ENCODE measurements around the gene UBXN11. TPM values are rescaled to one million over a fixed set of nuclear protein-coding genes. Genes with fewer than 3 reads are reported as not detected.
A peak's percentile ranks its signal among the peaks of the same experiment; 100 is the strongest.

The UBXN11 gene
- total and polyA plus RNA-seq, 2 of the 13 experiments (the other 11 are each of a cell fraction or from before 2014, with no cell fraction given), result 9.3 to 10.4 TPM

DNA sequence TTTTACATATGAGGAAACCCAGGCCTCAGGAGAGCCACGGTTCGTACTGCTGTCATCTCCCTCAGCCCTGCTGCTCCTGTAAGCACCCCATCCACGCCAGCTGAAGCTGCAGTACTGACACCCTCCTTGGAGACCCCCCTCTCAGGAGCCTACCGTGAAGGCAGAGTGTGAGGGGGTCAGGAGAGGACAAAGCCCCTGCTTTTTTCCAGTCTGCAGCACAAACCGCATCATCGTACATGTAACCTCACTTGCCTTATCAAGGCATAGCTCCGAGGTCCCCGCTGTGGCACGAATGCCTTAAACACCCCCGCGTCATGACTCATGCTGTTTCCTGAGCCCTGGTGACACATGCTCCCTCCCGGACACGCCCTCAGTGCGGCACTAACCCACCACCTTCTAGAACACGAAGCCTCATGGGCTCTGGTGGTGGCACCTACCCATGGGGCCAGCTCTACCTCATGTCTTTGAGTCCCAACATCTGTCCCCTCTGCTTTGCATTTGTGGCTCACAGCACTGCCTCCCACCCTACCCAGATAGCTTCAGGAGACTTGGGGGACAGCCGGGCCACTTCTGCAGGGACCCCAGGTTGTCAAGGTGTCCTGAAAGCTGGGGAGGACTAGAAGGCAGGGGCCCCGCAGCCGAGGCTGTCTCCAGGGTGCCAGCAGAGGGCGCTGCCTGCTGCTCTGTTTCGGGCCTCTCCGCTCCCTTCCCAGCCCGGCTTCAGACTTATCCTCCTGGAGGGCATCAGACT, 21.7 kb downstream of the UBXN11 start (continued):
- 0 out of 2 replicates have a peak, but pooled peaks have one; percentile 33 for TF ChIP-seq ZNF556 (CRISPR knock-in tag; IDR thresholded peaks at IDR 0.05; ENCODE audit: borderline replicate concordance)
- TF ChIP-seq ARID2 (CRISPR knock-in tag; IDR thresholded peaks at IDR 0.05; ENCODE audit: borderline replicate concordance), result no peak
- TF ChIP-seq POLR2A (IDR thresholded peaks at IDR 0.05; ENCODE audit: insufficient read depth in 1 of 2, low read depth in 2 of 2, low read length in 2 of 2), result no peak
- TF ChIP-seq, protein P1, sequence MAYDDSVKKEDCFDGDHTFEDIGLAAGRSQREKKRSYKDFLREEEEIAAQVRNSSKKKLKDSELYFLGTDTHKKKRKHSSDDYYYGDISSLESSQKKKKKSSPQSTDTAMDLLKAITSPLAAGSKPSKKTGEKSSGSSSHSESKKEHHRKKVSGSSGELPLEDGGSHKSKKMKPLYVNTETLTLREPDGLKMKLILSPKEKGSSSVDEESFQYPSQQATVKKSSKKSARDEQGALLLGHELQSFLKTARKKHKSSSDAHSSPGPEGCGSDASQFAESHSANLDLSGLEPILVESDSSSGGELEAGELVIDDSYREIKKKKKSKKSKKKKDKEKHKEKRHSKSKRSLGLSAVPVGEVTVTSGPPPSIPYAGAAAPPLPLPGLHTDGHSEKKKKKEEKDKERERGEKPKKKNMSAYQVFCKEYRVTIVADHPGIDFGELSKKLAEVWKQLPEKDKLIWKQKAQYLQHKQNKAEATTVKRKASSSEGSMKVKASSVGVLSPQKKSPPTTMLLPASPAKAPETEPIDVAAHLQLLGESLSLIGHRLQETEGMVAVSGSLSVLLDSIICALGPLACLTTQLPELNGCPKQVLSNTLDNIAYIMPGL (CRISPR knock-in tag; IDR thresholded peaks at IDR 0.05; ENCODE audit: borderline replicate concordance in 1 of 2, low read depth in 1 of 2), result 0 out of 4 replicates have a peak, but pooled peaks have one; percentile 19 to 24
- TF ChIP-seq PCBP1 (IDR thresholded peaks at IDR 0.05; ENCODE audit: borderline replicate concordance, low read depth, low read length), result 0 out of 2 replicates have a peak, but pooled peaks have one; percentile 22
- no peak for TF ChIP-seq CHD4 (IDR thresholded peaks at IDR 0.05; ENCODE audit: borderline replicate concordance, low read length)
- TF ChIP-seq ZBTB38 (CRISPR knock-in tag; IDR thresholded peaks at IDR 0.05), result peak; percentile 67
- TF ChIP-seq FOSL2 (CRISPR knock-in tag; IDR thresholded peaks at IDR 0.05), result peak; percentile 61
- TF ChIP-seq KLF9 (CRISPR knock-in tag; IDR thresholded peaks at IDR 0.05; ENCODE audit: low read depth), result no peak
- no peak for TF ChIP-seq ETV5 (CRISPR knock-in tag; IDR thresholded peaks at IDR 0.05; ENCODE audit: borderline replicate concordance)
- no peak for TF ChIP-seq BRCA1 (CRISPR knock-in tag; IDR thresholded peaks at IDR 0.05)
- TF ChIP-seq, protein P2, sequence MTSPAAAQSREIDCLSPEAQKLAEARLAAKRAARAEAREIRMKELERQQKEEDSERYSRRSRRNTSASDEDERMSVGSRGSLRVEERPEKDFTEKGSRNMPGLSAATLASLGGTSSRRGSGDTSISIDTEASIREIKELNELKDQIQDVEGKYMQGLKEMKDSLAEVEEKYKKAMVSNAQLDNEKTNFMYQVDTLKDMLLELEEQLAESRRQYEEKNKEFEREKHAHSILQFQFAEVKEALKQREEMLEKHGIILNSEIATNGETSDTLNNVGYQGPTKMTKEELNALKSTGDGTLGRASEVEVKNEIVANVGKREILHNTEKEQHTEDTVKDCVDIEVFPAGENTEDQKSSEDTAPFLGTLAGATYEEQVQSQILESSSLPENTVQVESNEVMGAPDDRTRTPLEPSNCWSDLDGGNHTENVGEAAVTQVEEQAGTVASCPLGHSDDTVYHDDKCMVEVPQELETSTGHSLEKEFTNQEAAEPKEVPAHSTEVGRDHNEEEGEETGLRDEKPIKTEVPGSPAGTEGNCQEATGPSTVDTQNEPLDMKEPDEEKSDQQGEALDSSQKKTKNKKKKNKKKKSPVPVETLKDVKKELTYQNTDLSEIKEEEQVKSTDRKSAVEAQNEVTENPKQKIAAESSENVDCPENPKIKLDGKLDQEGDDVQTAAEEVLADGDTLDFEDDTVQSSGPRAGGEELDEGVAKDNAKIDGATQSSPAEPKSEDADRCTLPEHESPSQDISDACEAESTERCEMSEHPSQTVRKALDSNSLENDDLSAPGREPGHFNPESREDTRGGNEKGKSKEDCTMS (CRISPR knock-in tag; conservative IDR thresholded peaks at IDR 0.05), result no peak
- peak; percentile 59; the same call in 1 of the 2 replicates for TF ChIP-seq SMC3 (IDR thresholded peaks at IDR 0.05; ENCODE audit: low read length)
- peak; percentile 90 for TF ChIP-seq STAG1 (CRISPR knock-in tag; IDR thresholded peaks at IDR 0.05)
- TF ChIP-seq, protein P3, sequence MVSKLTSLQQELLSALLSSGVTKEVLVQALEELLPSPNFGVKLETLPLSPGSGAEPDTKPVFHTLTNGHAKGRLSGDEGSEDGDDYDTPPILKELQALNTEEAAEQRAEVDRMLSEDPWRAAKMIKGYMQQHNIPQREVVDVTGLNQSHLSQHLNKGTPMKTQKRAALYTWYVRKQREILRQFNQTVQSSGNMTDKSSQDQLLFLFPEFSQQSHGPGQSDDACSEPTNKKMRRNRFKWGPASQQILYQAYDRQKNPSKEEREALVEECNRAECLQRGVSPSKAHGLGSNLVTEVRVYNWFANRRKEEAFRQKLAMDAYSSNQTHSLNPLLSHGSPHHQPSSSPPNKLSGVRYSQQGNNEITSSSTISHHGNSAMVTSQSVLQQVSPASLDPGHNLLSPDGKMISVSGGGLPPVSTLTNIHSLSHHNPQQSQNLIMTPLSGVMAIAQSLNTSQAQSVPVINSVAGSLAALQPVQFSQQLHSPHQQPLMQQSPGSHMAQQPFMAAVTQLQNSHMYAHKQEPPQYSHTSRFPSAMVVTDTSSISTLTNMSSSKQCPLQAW (CRISPR knock-in tag; IDR thresholded peaks at IDR 0.05), result peak; percentile 56; the same call in 1 of the 2 replicates
- TF ChIP-seq, protein P4, sequence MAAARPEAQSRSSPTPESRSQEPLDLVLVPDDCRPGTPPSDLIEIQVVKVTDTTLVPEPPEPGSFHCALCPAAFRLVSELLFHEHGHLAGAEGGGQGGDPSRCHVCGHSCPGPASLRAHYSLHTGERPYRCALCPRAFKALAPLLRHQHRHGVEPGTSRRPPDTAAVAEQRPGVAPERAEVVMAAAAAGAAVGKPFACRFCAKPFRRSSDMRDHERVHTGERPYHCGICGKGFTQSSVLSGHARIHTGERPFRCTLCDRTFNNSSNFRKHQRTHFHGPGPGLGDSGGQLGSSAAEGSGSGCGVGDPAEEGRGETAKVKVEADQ (CRISPR knock-in tag; IDR thresholded peaks at IDR 0.05; ENCODE audit: borderline replicate concordance), result 0 out of 2 replicates have a peak, but pooled peaks have one; percentile 41
- TF ChIP-seq, protein P5, sequence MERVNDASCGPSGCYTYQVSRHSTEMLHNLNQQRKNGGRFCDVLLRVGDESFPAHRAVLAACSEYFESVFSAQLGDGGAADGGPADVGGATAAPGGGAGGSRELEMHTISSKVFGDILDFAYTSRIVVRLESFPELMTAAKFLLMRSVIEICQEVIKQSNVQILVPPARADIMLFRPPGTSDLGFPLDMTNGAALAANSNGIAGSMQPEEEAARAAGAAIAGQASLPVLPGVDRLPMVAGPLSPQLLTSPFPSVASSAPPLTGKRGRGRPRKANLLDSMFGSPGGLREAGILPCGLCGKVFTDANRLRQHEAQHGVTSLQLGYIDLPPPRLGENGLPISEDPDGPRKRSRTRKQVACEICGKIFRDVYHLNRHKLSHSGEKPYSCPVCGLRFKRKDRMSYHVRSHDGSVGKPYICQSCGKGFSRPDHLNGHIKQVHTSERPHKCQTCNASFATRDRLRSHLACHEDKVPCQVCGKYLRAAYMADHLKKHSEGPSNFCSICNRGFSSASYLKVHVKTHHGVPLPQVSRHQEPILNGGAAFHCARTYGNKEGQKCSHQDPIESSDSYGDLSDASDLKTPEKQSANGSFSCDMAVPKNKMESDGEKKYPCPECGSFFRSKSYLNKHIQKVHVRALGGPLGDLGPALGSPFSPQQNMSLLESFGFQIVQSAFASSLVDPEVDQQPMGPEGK (CRISPR knock-in tag; IDR thresholded peaks at IDR 0.05), result no peak
